Neural cell (in vitro differentiated cells): Measurements from ENCODE around the gene AICDA.

Source experiments
- EP300 ChIP-seq: fragments of 450-650 bp; conservative IDR thresholded peaks from 2 replicates; pipeline ENCODE4 v1.6.1; 2014; ENCODE audit warnings: antibody characterized with exemption, mild to moderate bottlenecking, moderate library complexity; ENCODE audit not compliant: poor library complexity, severe bottlenecking
- TAF1 ChIP-seq: IDR thresholded peaks from 2 replicates; pipeline ENCODE4 v1.6.1; 2012; ENCODE audit warnings: low read depth
- TF ChIP-seq, protein P1 (sequence below): fragments of 450-650 bp; IDR thresholded peaks from 2 replicates; pipeline ENCODE4 v1.5.1; 2014; ENCODE audit warnings: antibody characterized with exemption, mild to moderate bottlenecking, moderate library complexity; ENCODE audit not compliant: poor library complexity, severe bottlenecking
- TF ChIP-seq, protein P2 (sequence below): IDR thresholded peaks from 2 replicates; pipeline ENCODE4 v1.6.1; 2012; ENCODE audit warnings: borderline replicate concordance

DNA sequence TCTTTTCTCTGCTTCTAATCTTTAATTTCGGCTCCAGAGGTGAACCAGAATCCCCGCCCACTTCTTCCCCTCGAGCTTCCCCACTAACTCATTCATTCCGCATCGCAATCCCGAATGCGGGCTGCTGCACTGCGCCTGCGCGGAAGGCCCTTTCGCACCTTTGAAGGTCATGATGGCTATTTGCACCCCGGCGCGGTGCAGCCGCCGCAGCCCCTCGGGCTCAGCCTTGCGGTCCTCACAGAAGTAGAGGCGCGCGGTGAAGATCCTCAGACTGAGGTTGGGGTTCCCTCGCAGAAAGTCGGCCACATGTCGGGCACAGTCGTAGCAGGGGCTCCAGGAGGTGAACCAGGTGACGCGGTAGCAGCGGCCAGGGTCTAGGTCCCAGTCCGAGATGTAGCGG, 7.6 kb downstream of the AICDA start:
- TF ChIP-seq, protein P1, sequence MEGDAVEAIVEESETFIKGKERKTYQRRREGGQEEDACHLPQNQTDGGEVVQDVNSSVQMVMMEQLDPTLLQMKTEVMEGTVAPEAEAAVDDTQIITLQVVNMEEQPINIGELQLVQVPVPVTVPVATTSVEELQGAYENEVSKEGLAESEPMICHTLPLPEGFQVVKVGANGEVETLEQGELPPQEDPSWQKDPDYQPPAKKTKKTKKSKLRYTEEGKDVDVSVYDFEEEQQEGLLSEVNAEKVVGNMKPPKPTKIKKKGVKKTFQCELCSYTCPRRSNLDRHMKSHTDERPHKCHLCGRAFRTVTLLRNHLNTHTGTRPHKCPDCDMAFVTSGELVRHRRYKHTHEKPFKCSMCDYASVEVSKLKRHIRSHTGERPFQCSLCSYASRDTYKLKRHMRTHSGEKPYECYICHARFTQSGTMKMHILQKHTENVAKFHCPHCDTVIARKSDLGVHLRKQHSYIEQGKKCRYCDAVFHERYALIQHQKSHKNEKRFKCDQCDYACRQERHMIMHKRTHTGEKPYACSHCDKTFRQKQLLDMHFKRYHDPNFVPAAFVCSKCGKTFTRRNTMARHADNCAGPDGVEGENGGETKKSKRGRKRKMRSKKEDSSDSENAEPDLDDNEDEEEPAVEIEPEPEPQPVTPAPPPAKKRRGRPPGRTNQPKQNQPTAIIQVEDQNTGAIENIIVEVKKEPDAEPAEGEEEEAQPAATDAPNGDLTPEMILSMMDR, result no peak
- TF ChIP-seq TAF1, result no peak
- TF ChIP-seq, protein P2, sequence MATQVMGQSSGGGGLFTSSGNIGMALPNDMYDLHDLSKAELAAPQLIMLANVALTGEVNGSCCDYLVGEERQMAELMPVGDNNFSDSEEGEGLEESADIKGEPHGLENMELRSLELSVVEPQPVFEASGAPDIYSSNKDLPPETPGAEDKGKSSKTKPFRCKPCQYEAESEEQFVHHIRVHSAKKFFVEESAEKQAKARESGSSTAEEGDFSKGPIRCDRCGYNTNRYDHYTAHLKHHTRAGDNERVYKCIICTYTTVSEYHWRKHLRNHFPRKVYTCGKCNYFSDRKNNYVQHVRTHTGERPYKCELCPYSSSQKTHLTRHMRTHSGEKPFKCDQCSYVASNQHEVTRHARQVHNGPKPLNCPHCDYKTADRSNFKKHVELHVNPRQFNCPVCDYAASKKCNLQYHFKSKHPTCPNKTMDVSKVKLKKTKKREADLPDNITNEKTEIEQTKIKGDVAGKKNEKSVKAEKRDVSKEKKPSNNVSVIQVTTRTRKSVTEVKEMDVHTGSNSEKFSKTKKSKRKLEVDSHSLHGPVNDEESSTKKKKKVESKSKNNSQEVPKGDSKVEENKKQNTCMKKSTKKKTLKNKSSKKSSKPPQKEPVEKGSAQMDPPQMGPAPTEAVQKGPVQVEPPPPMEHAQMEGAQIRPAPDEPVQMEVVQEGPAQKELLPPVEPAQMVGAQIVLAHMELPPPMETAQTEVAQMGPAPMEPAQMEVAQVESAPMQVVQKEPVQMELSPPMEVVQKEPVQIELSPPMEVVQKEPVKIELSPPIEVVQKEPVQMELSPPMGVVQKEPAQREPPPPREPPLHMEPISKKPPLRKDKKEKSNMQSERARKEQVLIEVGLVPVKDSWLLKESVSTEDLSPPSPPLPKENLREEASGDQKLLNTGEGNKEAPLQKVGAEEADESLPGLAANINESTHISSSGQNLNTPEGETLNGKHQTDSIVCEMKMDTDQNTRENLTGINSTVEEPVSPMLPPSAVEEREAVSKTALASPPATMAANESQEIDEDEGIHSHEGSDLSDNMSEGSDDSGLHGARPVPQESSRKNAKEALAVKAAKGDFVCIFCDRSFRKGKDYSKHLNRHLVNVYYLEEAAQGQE, result no peak
- no peak for TF ChIP-seq EP300
